DND-41 (cell line): Measurements from ENCODE around the gene NDUFAF4.

Experiments used
- ATAC-seq: fragments of 200-7000 bp; cut with Tn5 transposase; 3 replicates; pipeline ENCODE4 v1.9.1; 2021; ENCODE audit warnings: low read depth; ENCODE audit not compliant: insufficient read depth
- DNase-seq: peaks from one replicate; pipeline ENCODE4 v3.0.0-alpha.2; 2020
- H2AFZ ChIP-seq: 2 replicates; pipeline ENCODE4 v1.6.0; 2012; ENCODE audit warnings: low read depth, low read length
- H3K27ac ChIP-seq: 2 replicates; pipeline ENCODE4 v1.5.1; 2012; ENCODE audit warnings: low read length, inconsistent platforms
- H3K27me3 ChIP-seq: fragments of 200-600 bp; sonication (generic); 2 replicates; pipeline ENCODE4 v1.6.0; 2012; ENCODE audit warnings: low read length, mild to moderate bottlenecking, inconsistent platforms; ENCODE audit not compliant: insufficient read depth, poor library complexity
- H3K36me3 ChIP-seq: 2 replicates; pipeline ENCODE4 v1.5.1; 2012; ENCODE audit warnings: low read length, inconsistent platforms; ENCODE audit not compliant: insufficient read depth
- H3K4me1 ChIP-seq: 2 replicates; pipeline ENCODE4 v1.5.1; 2012; ENCODE audit warnings: mild to moderate bottlenecking, low read length; ENCODE audit not compliant: insufficient read depth
- H3K4me2 ChIP-seq: 2 replicates; pipeline ENCODE4 v1.6.0; 2012; ENCODE audit warnings: mild to moderate bottlenecking, moderate library complexity, low read length, inconsistent platforms; ENCODE audit not compliant: insufficient read depth
- H3K4me3 ChIP-seq, 2 experiments: fragments of 200-600 bp in 1 of 2; shearing (Covaris generic) in 1 of 2; 2 replicates each; pipeline ENCODE4 v1.5.1; 2012 to 2016; ENCODE audit warnings: inconsistent platforms in 2 of 2, low read length in 2 of 2, mild to moderate bottlenecking in 2 of 2, low read depth in 1 of 2, moderate library complexity in 1 of 2
- H3K79me2 ChIP-seq: 2 replicates; pipeline ENCODE4 v1.6.0; 2012; ENCODE audit warnings: low read length, inconsistent platforms; ENCODE audit not compliant: insufficient read depth
- H3K9ac ChIP-seq: 2 replicates; pipeline ENCODE4 v1.6.0; 2012; ENCODE audit warnings: low read depth, mild to moderate bottlenecking, inconsistent platforms, low read length, moderate library complexity
- H3K9me3 ChIP-seq: 2 replicates; pipeline ENCODE4 v1.5.1; 2012; ENCODE audit warnings: low read length, moderate library complexity, mild to moderate bottlenecking, inconsistent platforms; ENCODE audit not compliant: insufficient read depth, severe bottlenecking
- H4K20me1 ChIP-seq: 2 replicates; pipeline ENCODE4 v1.6.0; 2012; ENCODE audit warnings: low read length; ENCODE audit not compliant: insufficient read depth
- CTCF ChIP-seq: IDR thresholded peaks from 2 replicates; pipeline ENCODE4 v1.5.1; 2012; ENCODE audit warnings: borderline replicate concordance, low read length, moderate library complexity, mild to moderate bottlenecking; ENCODE audit not compliant: poor library complexity, severe bottlenecking; ENCODE audit errors: extremely low read depth
- EZH2 ChIP-seq: IDR thresholded peaks from 3 replicates; pipeline ENCODE4 v1.6.1; 2012; ENCODE audit warnings: borderline replicate concordance, low read depth, mild to moderate bottlenecking, moderate library complexity, low read length, inconsistent platforms; ENCODE audit not compliant: severe bottlenecking

NDUFAF4 gene

GRCh38 chr6:96899451-96899998 is 1.8 kb upstream of the NDUFAF4 start:
- DNase-seq (no peak), ATAC-seq (no peak)
- Histone ChIP-seq H3K27me3 (peaks cover 4% of the 10 kb centered on the region), H3K4me1 (peaks cover 33% of the 10 kb centered on the region), H4K20me1 (peaks cover 13% of the 10 kb centered on the region; the same call in 1 of the 2 replicates), H3K4me3 (no peak overlapping the region), H3K36me3 (peaks cover 18% of the 10 kb centered on the region), H3K79me2 (peaks cover 30% of the 10 kb centered on the region), H3K9ac (no peak overlapping the region), H3K27ac (no peak overlapping the region), H3K4me2 (no peak overlapping the region), H2AFZ (no peak overlapping the region), H3K9me3 (no peaks in the 10 kb centered on the region)
- TF ChIP-seq CTCF (no peak), EZH2 (no peak)

- H2AFZ ChIP-seq: peak overlapping the region; percentile 87; the same call in 1 of the 2 replicates
- peak overlapping the region in 1 of 2 experiments; percentile 96; a peak in 2 of 4 replicates for H3K4me3 ChIP-seq
- H3K9me3 ChIP-seq: no peaks in the 10 kb centered on the region
- peaks cover 23% of the 10 kb centered on the region for H3K36me3 ChIP-seq
- peaks cover 35% of the 10 kb centered on the region for H3K4me1 ChIP-seq
- H3K27ac ChIP-seq: no peak overlapping the region
- H3K27me3 ChIP-seq: peaks cover 4% of the 10 kb centered on the region
- DNase-seq (no peak), ATAC-seq (no peak)
- H3K9ac ChIP-seq: no peak overlapping the region
- H4K20me1 ChIP-seq: peaks cover 16% of the 10 kb centered on the region; the same call in 1 of the 2 replicates
- TF ChIP-seq EZH2: no peak
- TF ChIP-seq CTCF: peak; percentile 56
- H3K4me2 ChIP-seq: peak overlapping the region; percentile 80; the same call in 1 of the 2 replicates
- peaks cover 35% of the 10 kb centered on the region for H3K79me2 ChIP-seq
Measured at GRCh38 chr6:96899019-96899418, 1.3 kb upstream of the NDUFAF4 start.

- Histone ChIP-seq H3K4me3 (peak overlapping the region; percentile 82 to 96; a peak in 3 of 4 replicates), H3K4me1 (peaks cover 38% of the 10 kb centered on the region), H3K4me2 (peak overlapping the region; percentile 80), H2AFZ (peak overlapping the region; percentile 87), H3K79me2 (peaks cover 39% of the 10 kb centered on the region), H3K27ac (peak overlapping the region; percentile 83), H4K20me1 (peaks cover 18% of the 10 kb centered on the region; the same call in 1 of the 2 replicates), H3K27me3 (peaks cover 2% of the 10 kb centered on the region), H3K9me3 (no peaks in the 10 kb centered on the region), H3K9ac (peak overlapping the region; percentile 84), H3K36me3 (peaks cover 29% of the 10 kb centered on the region)
- TF ChIP-seq CTCF: no peak
- no peak for TF ChIP-seq EZH2
- ATAC-seq (no peak), DNase-seq (no peak)
Measured at GRCh38 chr6:96898241-96898851, 655 bp upstream of the NDUFAF4 start.
